A172 (cell line): ENCODE results near the gene HAVCR2. TPM values are rescaled to one million over a fixed set of nuclear protein-coding genes. Genes with fewer than 3 reads are reported as not detected.

Experiments
- DNase-seq: peaks from one replicate; pipeline ENCODE4 v3.0.0-alpha.2; 2015; ENCODE audit warnings: low spot score
- total RNA-seq: library from RNA; depleted of rRNA; stranded (reverse); fragments of >200 nt; shearing (Covaris generic); gene quantifications from 2 replicates; pipeline ENCODE4 v1.2.3, GENCODE V29; 2014; rRNA removed

Gene HAVCR2
- total RNA-seq: not detected in 2 replicates

DNA sequence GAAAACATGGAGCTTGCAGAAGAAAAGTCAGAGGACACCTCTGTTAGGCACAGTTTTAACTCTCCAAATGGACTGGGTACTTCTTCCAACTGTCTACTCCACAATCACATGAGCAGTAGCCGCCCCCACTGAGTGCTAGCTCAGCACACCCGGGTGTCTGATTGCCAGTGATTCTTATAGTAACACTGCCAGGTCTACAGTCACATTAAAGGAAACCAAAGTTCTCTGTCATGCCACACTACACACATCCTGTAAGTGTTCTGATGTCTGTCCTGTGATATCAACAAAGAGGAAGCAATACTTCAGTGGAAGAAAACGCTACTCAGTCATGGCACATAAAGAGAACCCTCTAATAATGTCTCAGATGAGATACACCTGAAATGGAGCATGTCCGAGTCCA, at the start of gene HAVCR2:
Gene HAVCR2, minus strand, starts transcription at position 69 of the 400 bp plus-strand sequence. Its CDS starts 61 bp downstream, at position 8.
- no peak for DNase-seq

DNA sequence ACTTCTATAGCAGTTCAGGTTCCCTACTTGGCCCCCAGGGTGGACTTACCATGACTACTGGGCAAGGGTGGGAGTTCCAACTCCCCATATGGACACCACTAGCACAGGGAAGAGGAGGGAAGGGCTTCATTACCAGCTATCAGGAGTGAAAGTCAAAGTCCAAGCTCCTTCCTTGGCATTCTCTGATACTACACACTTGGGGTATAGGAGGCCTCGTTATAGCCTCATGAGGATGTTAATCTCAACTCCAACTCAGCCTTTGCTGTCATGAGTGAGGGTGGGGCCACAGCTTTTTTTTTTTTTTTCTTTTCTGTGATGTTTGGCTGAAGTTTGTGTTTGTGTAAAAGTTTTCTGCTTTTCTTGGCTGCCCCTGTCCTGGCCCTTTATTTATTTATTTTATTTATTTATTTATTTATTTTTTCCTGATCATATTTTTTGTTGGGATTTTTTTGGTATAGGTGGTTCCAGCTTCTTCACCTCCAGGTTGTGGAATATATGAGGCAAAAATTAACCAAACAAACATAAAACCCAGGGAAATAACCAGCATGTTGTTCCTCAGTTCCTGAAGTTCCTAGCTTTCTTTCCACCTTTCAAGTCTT, 48.5 kb upstream of the HAVCR2 start:
- DNase-seq: no peak

DNA sequence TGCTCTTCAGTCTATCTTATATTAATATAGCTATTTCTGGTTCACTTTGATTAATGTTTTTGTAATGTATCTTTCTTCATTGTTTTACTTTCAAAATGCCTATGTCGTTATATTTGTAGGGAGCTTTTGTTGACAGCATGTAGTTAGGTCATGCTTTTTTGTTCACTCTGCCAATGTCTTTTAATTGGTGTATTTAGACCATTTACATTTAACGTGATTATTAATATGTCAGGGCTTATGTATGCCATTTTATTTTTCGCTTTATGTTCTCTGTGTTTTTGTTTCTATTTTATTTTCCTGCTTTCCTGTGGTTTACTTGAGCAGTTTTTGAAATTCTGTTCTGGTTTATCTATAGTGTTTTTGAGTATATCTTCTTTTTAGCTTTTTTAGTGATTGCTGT, 46.5 kb upstream of the HAVCR2 start:
- DNase-seq: no peak

DNA sequence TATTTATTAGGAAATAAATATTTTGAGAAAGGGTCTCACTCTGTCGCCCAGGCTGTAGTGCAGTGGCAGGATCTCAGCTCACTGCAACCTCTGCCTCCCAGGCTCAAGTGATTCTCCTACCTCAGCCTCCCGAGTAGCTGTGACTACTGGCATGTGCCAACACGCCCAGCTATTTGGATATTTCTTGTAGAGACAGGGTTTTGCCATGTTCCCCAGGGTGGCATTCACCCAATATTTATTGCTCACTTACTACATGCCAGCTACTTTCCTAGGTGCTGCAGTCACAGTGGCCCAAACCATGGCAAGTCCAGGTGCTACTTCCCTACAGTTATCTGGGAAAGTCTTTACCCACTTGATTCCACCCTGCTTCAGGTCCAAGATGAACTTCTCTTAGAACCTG, 42.2 kb upstream of the HAVCR2 start:
- DNase-seq: no peak

DNA sequence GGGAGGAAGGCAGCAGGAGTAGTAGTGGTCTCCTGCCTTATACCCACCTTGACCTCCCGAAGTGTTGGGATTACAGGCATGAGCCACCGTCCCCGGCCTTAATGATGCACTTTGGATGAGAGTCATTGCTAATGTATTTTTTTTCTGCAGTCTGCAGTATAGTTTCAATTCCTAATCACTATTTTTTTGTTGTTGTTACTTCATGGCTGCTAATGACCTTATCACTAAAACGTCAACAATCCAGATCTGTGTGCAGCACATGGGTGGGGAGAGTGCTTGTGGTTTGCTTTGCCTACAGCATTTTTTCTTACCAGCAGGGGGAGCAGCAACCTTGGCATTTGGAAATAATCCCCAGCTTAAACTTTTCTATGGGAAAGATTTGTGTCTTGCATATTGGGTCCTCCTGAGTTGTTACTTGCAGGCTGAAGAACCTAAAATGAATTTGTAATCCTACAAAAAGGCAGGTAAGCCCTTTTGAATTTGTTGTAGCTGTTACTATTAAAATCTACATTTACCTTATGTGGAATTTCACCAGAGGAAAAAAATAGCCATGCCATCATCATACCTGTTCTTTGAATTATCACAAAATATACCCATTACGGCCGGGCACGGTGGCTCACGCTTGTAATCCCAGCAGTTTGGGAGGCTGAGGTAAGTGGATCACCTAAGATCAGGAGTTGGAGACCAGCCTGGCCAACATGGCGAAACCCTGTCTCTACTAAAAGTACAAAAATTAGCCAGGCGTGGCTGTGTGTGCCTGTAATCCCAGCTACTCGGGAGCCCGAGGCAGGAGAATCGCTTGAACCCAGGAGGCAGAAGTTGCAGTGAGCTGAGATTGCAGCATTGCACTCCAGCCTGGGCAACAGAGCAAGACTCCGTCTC, 40.1 kb upstream of the HAVCR2 start:
- peak; percentile 67 for DNase-seq

DNA sequence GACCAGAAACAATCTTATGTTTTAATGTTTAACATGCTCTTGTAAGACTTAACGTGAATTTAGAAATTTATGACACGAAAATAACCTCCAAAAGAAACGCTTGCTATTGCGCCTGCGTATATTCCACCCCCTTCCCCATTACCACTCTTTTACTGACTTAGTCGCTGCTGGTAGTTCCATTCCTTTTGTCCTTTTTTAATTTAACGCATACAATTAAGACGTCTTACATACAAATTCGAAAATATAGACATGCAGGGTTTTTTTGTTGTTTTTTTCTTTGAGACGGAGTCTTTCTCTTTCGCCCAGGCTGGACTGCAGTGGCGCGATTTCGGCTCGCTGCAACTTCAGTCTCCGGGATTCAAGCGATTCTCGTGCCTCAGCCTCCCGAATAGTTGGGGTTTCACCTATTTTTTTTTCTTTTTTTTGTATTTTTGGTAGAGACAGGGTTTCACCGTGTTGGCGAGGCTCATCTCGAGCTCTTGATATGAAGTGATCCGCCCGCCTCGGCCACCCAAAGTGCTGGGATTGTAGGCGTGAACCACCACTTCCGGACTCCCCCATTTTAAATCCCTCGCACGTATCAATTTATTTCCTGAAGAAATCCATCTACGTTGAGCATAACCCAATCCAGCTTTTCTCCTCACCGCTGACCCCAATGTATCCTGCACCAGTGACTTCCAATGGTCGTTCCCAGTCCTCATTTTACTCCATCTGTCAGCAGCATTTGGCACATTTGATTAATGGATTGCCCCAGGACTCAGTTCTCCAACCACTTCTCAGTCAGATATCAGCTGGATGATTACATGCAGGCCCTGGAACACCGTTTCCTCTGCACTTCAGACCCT, 34.5 kb upstream of the HAVCR2 start:
- peak; percentile 31 for DNase-seq

DNA sequence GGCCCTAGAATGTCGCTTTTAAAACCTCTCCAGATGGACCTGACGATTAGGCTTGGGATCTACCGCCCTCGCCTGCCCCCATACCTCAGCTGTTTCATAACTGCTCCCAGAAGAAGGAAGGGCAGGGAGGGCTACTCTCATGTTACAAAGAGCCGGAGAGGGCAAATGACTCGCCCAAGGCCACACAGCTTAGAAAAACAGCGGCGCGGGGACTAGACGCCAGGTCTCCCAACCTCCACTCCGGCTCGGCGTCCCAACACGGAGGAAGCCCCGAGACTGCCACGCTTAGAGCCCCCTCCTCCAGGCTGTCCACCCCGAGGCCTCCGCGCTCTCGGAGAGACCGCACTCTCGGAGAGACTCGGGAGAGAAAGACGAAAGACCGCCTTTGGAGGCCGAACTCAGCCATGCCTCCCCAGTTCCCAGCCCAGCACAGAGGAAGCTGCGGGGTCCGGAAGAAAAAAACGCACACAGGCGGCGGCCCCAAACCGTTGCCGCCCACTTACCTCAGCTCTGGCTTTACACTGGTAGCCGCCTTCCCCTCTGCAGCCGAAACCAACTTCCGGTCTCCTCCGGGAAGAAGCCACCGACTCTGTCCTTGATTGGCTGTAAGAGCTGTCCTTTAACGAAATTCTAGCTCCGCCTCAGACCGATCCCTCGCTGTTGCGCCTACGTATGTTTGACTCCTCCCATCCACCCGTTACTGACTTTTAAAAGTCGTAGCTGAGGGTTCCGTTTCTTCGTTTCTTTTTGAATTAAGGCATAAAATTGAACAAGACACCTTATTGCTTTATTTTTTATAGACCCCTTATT, 33.7 kb upstream of the HAVCR2 start, which contains the start of gene MED7:
Gene MED7, minus strand, starts transcription at position 549 of the 810 bp plus-strand sequence. CDS start 3,434 bp downstream, outside the sequence.
- DNase-seq: peak; percentile 99

DNA sequence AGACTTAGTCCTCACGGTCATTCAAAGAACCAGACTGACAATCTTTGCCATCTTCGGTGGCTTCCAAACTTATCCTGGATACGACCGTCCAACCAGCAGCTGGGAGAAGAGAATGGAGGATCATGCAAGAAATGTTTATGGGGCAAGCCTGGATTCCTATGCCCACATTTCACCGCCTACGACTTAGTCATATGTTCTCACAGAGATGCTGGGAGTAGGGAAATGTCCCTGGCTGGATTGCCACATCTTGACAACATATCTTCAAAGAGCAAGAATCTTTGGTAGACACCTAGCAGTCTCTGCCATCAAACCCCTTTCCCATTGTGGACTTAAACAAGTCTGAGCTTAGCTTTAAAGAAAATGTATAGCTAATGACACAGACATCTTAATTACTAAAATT, 28.8 kb upstream of the HAVCR2 start:
- DNase-seq: no peak

DNA sequence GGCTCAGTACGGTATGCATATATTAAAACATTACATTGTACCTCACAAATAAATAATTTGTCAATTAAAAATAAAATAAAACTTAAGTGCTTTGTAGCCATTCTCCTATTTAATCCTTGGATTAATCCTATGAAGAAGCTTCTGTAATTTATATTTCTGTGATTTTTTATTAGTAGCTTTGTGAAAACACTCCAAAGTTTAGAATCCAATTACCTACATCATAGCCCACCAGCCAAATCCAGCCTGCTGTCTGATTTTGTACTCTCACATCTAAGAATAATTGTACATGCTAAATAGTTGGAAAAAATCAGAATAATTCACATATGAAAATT, 23.4 kb upstream of the HAVCR2 start:
- DNase-seq: no peak

DNA sequence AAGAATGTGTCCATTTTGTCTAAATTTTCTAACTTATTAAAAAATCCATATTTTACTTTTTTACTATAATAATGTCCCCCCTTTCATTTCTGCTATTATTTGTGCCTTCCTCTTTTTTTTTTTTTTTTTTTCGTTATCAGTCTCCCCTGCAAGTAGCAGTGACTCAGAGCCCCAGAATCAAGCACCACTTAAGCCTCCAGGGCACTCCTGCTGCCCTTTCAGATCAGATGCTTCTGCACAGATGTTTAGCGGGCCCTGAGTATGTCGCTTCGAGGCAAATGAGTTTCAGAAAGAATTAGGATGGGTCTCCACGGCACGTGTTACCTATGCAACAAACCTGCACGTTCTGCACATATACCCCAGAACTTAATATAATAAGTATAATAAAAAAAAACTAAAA, 22.1 kb upstream of the HAVCR2 start:
- DNase-seq: peak; percentile 17

DNA sequence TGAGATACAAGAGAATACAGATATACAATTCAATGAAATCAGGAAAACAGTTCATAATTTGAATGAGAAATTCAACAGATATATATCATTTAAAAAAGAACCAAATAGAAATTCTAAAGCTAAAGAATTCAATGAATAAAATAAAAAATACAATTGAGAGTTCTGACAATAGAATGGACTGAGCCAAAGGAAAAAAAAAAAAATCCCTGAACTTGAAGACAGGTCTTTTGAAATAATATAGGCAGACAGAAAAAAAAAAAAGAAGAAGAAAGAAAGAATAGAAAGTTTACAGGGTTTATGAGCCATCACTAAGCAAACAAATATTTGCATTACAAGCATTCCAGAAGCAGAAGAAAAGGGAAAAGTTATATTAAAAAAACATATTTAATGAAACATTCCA, 12.9 kb upstream of the HAVCR2 start:
- no peak for DNase-seq

DNA sequence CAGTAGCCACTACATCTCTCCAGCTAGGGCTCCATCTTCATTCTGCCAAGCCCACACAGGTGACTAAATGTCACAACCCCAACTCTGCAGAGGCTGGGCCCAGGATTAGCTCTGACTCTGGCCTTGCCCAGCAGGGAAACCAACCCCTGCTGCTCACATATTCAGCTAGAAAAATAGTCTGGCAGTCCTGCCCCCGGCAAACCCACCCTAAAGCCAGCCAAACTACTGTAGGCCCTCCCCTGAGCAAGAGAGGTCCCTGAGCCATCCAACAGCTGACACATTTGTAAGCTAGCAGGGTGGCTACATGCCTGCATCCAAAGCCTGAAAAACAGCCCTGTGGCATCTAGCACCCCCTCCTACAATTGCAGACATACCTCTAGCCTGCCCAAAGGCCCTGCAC, 11.3 kb upstream of the HAVCR2 start:
- DNase-seq: no peak

DNA sequence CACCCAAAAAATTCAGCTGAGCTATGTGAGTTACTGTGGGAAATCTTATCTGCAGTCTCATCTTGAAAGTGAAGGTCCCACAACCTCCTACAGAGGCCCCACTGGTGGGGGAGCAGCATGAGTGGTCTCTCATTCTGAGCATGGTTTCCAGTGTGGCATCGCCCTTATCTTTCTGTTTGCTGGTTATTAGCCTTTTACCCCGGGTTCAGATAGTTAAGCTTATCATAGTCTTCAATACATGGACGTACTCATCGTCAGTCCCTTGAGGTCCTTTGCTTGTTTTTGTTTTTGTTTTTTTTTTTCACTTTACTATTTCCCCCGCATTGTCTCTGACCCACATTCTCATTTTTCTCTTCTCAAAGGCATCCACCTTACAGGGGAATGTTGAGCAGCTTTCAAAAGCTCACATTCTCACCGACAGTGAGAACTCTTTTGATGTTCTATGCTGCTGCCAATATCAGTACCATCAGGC, 7.7 kb upstream of the HAVCR2 start:
- no peak for DNase-seq

DNA sequence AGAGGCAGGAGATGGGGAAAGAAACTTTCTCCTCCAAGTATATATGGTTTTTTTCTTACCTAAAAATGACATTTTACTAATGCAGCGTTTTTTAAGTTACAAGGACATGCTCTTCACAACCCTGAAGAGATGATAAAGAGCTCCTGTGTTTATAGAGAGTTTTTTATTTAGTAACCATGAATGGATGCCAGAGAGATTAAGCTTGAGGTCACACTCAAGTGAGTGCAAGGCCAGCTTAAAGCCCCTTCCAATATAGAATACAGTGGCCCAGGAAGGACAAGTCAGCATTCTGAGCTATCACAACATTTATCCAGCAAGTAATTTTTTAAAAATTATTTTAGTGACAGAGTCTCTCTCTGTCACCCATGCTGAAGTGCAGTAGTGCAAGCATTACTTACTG, 6.7 kb upstream of the HAVCR2 start:
- no peak for DNase-seq

DNA sequence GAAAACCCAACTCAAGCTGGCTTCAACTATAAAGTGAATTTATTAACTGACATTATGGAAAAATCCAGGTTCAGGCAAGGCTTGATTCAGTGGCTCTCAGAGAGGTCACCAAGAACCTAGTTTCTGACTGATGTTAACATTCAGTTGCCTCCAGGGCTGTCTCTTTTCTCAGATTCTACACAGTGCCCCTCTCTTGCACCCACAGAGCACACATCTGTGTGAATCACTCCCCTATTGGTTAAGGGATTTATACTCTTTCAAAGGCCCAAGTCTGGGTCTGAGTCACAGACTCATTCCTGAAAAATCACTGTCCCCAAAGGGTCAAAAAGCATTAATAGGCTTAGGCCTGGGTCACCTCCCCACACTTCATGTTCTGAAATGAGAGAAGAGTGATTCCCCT, 6.2 kb upstream of the HAVCR2 start:
- DNase-seq: no peak

DNA sequence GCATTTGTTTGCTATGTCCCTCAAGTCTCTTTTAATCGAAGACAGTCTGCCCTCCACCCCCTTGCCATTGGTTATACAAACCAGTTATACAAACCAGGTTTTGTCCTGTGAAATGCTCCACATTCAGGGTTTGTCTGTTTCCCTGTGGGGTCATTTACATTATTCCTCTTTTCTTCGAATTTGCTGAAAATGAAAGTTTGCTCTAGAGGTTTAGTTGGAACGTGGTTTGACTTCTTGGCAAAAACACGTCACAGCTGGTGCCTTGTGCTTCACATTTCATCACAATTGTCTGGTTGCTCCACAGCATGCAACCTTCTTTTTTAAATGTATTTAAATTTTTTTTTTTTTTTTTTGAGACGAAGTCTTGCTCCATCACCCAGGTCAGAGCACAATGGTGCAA, 4.2 kb upstream of the HAVCR2 start:
- DNase-seq: no peak

DNA sequence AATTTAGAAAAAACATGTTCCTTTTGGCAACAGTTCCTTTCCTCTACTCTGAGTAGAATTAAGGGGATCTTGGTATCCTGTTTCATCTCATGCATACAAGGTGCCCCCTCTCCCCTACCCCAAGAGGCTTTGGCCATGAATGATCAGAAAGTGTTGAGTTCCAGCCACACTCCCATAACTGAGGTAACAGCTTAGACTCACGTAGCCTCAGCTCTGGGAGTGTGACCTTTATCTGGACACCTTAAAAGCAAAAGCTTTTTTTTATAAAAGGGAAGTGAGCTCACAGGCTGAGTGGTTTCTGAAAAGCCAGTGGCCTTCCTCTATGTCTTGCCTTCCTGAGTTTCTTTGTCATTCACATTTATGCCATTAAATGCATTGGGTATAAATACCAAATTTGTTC, 900 bp upstream of the HAVCR2 start:
- DNase-seq: no peak

DNA sequence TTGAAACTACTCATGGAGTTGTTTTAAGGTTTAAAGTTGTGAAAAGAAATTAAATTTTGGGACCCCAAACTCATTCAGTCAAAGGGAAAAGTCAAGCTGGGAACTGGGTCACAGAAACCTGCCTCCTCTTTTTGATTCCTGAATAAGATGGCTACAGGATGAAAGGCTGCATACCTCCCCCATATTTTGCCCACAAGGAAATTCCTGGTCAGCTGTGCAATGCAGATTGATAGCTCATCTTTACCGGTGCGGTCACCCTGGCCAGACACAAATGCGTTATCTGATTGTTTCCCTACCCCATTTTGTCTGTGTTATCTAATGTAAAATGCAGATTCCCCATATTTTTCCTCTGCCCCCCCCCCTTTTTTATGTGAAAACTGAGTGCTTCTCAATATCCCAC, 1.3 kb downstream of the HAVCR2 start:
- DNase-seq: peak; percentile 44

DNA sequence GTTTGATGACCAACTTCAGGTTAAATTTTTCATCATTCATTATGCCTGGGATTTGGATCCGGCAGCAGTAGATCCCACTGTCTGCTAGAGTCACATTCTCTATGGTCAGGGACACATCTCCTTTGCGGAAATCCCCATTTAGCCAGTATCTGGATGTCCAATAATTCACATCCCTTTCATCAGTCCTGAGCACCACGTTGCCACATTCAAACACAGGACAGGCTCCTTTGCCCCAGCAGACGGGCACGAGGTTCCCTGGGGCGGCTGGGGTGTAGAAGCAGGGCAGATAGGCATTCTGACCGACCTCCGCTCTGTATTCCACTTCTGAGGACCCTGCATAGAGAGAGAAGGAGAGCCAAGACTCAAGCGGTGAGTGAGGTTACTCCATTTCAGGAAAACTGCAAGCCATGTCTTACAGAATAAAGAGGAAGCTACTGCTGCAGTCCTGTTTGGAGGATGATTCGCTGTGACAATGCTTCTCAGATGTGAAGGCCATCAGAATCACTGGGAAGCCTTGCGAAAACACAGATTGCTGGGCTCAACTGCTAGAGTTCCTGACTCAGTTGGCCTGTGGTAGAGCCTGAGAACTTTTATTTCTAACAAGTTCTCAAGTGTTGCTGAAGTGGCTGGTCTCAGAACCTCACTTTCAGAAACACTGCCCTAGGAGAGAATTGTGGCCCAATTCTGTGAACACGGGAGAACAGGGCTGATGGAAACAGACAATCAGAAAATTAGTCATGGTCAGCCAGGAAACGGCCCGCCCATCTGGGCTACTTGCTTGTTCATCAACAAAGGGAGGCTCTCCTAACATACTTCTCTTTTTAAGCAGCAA, 2.0 kb downstream of the HAVCR2 start:
- peak; percentile 38 for DNase-seq

DNA sequence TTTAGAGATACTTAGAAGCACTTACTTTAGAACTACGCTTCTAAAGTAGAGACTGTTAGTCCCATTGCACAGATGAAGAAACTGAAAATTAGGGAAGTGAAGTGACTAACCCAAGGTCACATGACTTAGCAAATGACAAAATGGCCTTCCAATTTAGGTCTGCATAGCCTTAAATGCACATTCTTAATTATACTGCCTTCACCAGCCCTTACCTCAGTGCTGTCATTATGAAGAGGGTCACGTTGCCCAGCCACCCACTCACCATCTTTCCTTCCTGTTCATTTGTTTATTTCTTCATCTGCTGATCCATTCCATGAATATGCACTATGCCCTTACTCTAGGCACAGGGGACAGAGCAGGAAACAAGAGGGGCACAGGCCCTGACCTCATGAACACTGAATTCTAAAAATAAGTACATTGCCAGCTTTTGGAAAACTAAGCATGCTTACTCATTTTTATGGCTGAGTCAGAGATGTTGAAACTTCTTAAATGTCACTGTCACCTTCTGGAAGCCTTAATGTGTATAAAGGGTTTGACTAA, 8.6 kb downstream of the HAVCR2 start:
- peak; percentile 67 for DNase-seq
